Suprapubic skin (tissue), 4 donors: ENCODE data around the gene STX8. TPM values are rescaled to one million over a fixed set of nuclear protein-coding genes. Genes with fewer than 3 reads are reported as not detected.

Experiments used
- DNase-seq, 2 donors: peaks; one replicate each; pipeline ENCODE4 v3.0.0-alpha.2; 2019; ENCODE audit warnings: low spot score in 2 of 2
- H3K27ac ChIP-seq: fragments of 200-600 bp; sonication (generic); one replicate; pipeline ENCODE4 v1.5.1; 2019
- H3K27me3 ChIP-seq: fragments of 200-600 bp; sonication (generic); one replicate; pipeline ENCODE4 v1.5.1; 2019
- H3K36me3 ChIP-seq: fragments of 200-600 bp; sonication (generic); one replicate; pipeline ENCODE4 v1.5.1; 2019
- H3K4me1 ChIP-seq: fragments of 200-600 bp; sonication (generic); one replicate; pipeline ENCODE4 v1.5.1; 2019
- H3K4me3 ChIP-seq: fragments of 200-600 bp; sonication (generic); one replicate; pipeline ENCODE4 v1.5.1; 2019; ENCODE audit warnings: mild to moderate bottlenecking
- H3K9me3 ChIP-seq: fragments of 200-600 bp; sonication (generic); one replicate; pipeline ENCODE4 v1.5.1; 2019
- EP300 ChIP-seq: sonication (generic); formaldehyde crosslinking; IDR thresholded peaks from one replicate; pipeline ENCODE4 v1.6.1; 2017; ENCODE audit warnings: antibody characterized with exemption
- POLR2A ChIP-seq, 2 donors: fragments of 450-650 bp; IDR thresholded peaks; one replicate each; pipeline ENCODE4 v1.6.1; 2017; ENCODE audit warnings: antibody characterized with exemption in 2 of 2, mild to moderate bottlenecking in 2 of 2, moderate library complexity in 2 of 2
- POLR2AphosphoS5 ChIP-seq, 3 donors: sonication (generic); formaldehyde crosslinking; IDR thresholded peaks; one replicate each; pipeline ENCODE4 v1.6.1; 2017; ENCODE audit warnings: antibody characterized with exemption in 3 of 3
- WGBS: methylation state at CpG from one replicate; pipeline ENCODE4 v1.1.5; 2018; 5-methylcytosine and 5-hydroxymethylcytosine counted together
- total RNA-seq, 4 donors: library from RNA; depleted of rRNA; stranded (reverse); fragments of >200 nt; gene quantifications; one replicate each; pipeline ENCODE4 v1.1.0, GENCODE V29; 2016
- TF ChIP-seq, protein P1 (sequence below), 2 donors: fragments of 200-600 bp in 1 of 2; fragments of 450-650 bp in 1 of 2; sonication (generic) in 1 of 2; IDR thresholded peaks; one replicate each; pipeline ENCODE4 v1.5.1; 2016 to 2019; ENCODE audit warnings: antibody characterized with exemption in 2 of 2, mild to moderate bottlenecking in 1 of 2, moderate library complexity in 1 of 2

The STX8 gene
- total RNA-seq, 4 donors from 2014 or later: 21.5 to 74.0 (median 38.4) TPM

DNA sequence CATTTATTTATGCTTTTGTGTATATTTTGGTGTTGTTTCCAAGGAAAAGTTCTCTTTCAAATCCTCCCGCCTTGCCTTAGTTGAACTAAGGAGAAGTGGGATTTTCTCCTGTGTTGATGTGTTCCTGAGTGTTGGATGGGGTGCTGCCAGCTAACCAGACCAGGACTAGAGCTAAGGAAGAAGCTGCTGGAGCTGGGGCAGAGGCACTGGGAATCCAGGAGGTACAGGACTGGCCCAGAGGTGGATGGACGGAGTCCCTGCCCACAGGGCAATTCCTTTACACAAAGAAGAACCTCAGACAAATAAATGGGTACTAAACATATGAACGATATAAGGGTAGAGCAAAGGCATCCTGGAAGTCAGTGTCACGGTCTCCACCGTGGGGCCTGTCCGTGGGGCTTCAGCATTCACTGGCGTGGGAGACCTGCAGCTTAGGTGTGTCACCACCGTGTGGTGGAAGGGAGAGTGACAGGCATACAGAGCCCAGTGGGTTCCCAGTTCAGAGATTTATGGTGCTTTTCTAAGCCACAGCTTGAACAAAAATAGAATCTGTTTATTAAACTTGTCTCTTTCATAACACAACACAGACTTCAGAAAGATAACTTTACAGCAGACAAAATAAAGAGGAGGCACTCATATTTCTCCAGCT, 283.6 kb downstream of the STX8 start:
- no peak overlapping the region for H3K4me3 ChIP-seq
- no peak overlapping the region for H3K27ac ChIP-seq
- H3K4me1 ChIP-seq: peaks cover 9% of the 10 kb centered on the region
- DNase-seq: no peak
- TF ChIP-seq EP300 (no peak), POLR2AphosphoS5 (IDR thresholded peaks at IDR 0.05) (no peak), POLR2A (IDR thresholded peaks at IDR 0.05) (no peak)
- TF ChIP-seq, protein P1, sequence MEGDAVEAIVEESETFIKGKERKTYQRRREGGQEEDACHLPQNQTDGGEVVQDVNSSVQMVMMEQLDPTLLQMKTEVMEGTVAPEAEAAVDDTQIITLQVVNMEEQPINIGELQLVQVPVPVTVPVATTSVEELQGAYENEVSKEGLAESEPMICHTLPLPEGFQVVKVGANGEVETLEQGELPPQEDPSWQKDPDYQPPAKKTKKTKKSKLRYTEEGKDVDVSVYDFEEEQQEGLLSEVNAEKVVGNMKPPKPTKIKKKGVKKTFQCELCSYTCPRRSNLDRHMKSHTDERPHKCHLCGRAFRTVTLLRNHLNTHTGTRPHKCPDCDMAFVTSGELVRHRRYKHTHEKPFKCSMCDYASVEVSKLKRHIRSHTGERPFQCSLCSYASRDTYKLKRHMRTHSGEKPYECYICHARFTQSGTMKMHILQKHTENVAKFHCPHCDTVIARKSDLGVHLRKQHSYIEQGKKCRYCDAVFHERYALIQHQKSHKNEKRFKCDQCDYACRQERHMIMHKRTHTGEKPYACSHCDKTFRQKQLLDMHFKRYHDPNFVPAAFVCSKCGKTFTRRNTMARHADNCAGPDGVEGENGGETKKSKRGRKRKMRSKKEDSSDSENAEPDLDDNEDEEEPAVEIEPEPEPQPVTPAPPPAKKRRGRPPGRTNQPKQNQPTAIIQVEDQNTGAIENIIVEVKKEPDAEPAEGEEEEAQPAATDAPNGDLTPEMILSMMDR (IDR thresholded peaks at IDR 0.05): peak in 1 of 2 donors; percentile 63
- no peaks in the 10 kb centered on the region for H3K9me3 ChIP-seq
- WGBS: 50% methylated on average over 8 of the region's 8 CpGs
- no peaks in the 10 kb centered on the region for H3K36me3 ChIP-seq
- no peaks in the 10 kb centered on the region for H3K27me3 ChIP-seq

- WGBS: 72% methylated on average over 7 of the region's 7 CpGs
- Histone ChIP-seq H3K4me3 (no peak overlapping the region), H3K27me3 (no peaks in the 10 kb centered on the region), H3K9me3 (no peaks in the 10 kb centered on the region), H3K36me3 (no peaks in the 10 kb centered on the region), H3K27ac (no peak overlapping the region), H3K4me1 (peaks cover 14% of the 10 kb centered on the region)
- no peak for TF ChIP-seq EP300
- no peak for TF ChIP-seq POLR2A (IDR thresholded peaks at IDR 0.05)
- no peak for TF ChIP-seq POLR2AphosphoS5 (IDR thresholded peaks at IDR 0.05)
- TF ChIP-seq, protein P1 (IDR thresholded peaks at IDR 0.05): no peak
- DNase-seq: no peak
Observed at GRCh38 chr17:9290226-9290613, 285.4 kb downstream of the STX8 start.

- DNase-seq: no peak
- peaks cover 21% of the 10 kb centered on the region for H3K4me1 ChIP-seq
- H3K9me3 ChIP-seq: no peaks in the 10 kb centered on the region
- H3K4me3 ChIP-seq: no peak overlapping the region
- no peak overlapping the region for H3K27ac ChIP-seq
- H3K27me3 ChIP-seq: no peaks in the 10 kb centered on the region
- 84% methylated on average over 2 of the region's 2 CpGs for WGBS
- TF ChIP-seq EP300 (no peak), POLR2AphosphoS5 (IDR thresholded peaks at IDR 0.05) (no peak), POLR2A (IDR thresholded peaks at IDR 0.05) (no peak)
- TF ChIP-seq, protein P1 (IDR thresholded peaks at IDR 0.05): no peak
- H3K36me3 ChIP-seq: no peaks in the 10 kb centered on the region
Observed at GRCh38 chr17:9287306-9287705, 288.3 kb downstream of the STX8 start.

- no peaks in the 10 kb centered on the region for H3K9me3 ChIP-seq
- H3K27ac ChIP-seq: peak overlapping the region; percentile 72
- TF ChIP-seq EP300 (no peak), POLR2AphosphoS5 (IDR thresholded peaks at IDR 0.05) (no peak), POLR2A (IDR thresholded peaks at IDR 0.05) (no peak)
- TF ChIP-seq, protein P1 (IDR thresholded peaks at IDR 0.05): no peak
- WGBS: 71% methylated on average over 7 of the region's 7 CpGs
- H3K4me1 ChIP-seq: peaks cover 21% of the 10 kb centered on the region
- DNase-seq: no peak
- no peaks in the 10 kb centered on the region for H3K27me3 ChIP-seq
- no peaks in the 10 kb centered on the region for H3K36me3 ChIP-seq
- H3K4me3 ChIP-seq: no peak overlapping the region
Observed at GRCh38 chr17:9286434-9286833, 289.2 kb downstream of the STX8 start.

GRCh38 chr17:9285602-9286427, 289.8 kb downstream of the STX8 start:
- peak overlapping the region; percentile 72 for H3K27ac ChIP-seq
- TF ChIP-seq, protein P1 (IDR thresholded peaks at IDR 0.05): no peak
- TF ChIP-seq POLR2A (IDR thresholded peaks at IDR 0.05) (no peak), EP300 (no peak), POLR2AphosphoS5 (IDR thresholded peaks at IDR 0.05) (no peak)

More at GRCh38 chr17:9285602-9286427, 289.8 kb downstream of the STX8 start:
- Histone ChIP-seq H3K36me3 (no peaks in the 10 kb centered on the region), H3K4me3 (no peak overlapping the region), H3K9me3 (no peaks in the 10 kb centered on the region), H3K4me1 (peaks cover 21% of the 10 kb centered on the region), H3K27me3 (no peaks in the 10 kb centered on the region)
- 66% methylated on average over 14 of the region's 14 CpGs for WGBS
- DNase-seq: peak in 1 of 2 donors; percentile 9
